ENCODE results near the gene PCK2.
A peak's percentile ranks its signal among the peaks of the same experiment; 100 is the strongest.

The PCK2 gene

GRCh38 chr14:24062216-24062980 lies 31.7 kb upstream of the PCK2 start:
- DNase-seq: no peak

DNA sequence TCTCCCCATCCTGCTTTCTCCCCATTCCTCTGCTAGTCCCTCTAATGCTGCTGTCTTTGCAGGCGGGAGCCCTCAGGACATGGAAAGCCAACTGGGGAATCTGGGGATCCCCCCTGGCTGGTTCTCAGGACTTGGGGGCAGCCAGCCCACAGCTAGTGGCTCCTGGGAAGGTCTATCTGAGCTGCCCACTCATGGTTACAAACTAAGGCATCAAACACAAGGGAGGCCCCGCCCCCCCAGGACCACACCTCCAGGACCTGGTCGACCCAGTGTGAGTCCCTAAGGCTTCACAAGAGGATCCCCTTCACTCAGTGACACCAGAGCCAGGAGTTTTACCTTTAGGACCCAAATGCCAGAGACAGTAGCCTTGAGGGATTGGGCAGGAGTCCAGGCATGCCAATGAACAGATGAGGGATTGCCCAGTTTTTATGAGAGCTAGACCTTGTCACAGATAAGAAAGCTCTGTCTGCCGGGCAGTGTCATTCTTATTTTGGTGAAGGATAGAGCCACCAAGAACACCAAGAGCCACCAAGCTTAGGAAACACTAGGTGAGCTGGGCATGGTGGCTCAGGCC lies 30.8 kb upstream of the PCK2 start:
- no peak for DNase-seq

- no peak for DNase-seq
Observed at GRCh38 chr14:24064091-24064795, 29.9 kb upstream of the PCK2 start.

DNA sequence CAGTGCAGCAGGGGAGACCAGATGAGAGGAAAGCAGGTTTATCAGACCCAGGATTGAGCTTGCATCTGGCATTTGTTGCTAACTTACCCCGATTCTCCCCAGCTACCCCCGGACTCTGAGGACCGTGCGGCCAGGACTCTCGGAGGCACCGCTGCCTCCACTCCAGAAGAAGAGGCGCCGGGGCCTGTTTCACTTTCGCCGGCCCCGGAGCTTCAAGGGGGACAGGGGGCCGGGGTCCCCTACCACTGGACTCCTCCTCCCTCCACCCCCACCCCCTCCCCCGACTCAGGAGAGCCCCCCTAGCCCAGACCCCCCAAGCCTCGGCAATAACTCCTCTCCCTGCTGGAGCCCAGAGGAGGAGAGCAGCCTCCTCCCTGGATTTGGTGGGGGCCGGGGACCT lies 29.3 kb upstream of the PCK2 start:
- no peak for DNase-seq

- DNase-seq: no peak
Observed at GRCh38 chr14:24065408-24065807, 28.7 kb upstream of the PCK2 start.

DNA sequence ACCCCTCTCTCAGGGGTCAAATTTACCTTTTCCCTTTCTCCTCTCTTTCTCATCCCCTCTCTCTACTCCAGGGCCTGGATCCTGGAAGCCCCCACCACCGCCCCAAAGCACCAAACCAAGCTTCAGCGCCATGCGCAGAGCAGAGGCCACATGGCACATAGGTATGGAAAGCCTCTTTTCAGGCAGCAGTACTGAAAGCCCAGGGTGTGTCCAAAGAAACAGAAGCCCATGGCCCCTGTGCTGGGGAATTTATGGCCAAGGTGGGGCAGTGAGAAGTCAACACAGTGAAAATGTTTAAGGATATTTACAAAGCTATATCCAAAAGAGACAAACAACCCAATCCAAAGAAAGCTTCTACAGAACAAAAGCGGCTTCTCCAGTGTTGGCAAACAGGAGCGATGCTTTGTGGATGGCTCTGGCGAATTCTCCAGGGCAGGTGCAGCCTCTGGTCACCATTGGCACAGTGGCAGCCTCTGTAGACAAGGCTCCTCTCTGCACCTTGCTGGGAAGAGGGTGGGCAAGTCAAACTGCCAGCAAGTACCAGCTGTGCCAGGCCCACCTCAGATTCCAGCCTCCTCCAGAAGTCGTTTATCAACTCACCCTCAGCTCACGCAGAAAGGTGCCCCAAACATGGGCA lies 27.5 kb upstream of the PCK2 start:
- DNase-seq: no peak

DNA sequence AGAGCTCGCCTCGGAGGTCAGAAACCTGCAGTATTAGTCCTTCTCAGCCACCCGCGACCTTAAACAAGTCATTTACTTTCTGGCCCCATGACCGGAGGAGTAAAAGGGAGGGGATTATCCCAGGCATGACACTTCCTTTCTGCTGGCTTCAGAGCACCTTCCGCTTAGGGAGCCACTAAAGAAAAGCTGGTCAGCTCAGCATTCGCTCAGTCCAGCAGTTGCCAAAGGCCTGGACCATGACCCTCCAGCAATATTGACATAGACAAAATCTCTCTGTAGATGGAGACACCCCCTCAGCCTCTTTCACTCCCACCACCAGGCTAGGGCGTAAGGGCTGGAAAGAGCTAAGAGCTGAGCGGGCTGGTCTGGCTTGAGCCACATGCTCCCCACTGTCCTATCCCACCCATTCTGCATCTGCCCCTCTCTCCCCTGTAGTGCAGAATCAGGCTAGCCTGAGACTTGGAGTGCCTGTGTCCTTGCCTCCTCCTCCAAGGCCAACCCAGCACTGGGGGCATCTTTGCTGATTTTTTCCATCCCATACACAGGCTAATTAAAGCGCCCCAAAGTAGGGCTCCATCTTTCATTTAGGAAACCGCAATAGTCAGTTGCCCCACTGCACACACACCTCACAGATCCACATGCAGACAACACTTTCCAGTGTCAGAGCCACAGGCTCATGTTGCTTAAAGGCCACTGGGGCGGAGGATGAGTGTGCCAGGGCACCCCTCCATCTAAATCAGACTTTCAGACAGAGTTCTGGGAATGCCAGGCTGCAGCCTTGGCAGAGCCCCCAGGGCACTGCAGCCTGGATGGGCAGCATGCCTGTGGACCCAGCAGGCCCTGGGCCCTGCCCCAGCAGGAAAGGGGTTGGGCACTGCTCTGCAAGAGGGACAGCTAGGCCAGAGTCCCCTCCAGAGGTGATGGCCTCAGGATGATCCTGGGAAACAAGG lies 26.7 kb upstream of the PCK2 start:
- DNase-seq: no peak

DNA sequence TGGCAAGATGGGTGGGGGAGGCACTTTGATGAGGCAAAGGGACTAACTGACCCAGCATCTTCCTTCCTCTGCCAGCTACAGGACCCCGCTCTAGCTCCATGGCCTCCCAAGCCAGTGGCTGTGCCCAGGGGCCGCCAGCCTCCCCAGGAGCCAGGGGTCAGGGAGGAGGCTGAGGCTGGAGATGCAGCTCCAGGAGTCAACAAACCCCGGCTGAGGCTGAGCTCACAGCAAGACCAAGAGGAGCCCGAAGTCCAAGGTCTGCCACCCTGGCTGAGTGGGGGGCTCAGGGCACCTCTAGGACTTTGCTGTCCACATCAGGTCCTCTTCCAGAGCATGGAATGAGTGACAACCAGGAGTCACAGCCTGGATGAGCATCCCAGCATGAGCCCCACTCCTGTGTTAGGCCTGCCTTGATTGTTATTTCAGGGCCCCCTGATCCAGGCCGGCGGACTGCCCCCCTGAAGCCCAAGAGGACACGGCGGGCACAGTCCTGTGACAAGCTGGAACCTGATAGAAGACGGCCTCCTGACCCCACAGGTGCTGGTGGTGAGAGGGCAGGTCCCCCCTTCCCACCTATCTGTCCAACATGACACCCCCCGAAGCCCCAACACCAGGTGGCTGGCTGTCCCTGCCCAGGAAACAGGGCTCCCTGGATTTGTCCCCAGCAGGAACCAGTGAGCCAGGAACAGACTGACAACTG lies 25.2 kb upstream of the PCK2 start:
- DNase-seq: no peak

- DNase-seq: no peak
Observed at GRCh38 chr14:24069411-24069735, 24.7 kb upstream of the PCK2 start.

DNA sequence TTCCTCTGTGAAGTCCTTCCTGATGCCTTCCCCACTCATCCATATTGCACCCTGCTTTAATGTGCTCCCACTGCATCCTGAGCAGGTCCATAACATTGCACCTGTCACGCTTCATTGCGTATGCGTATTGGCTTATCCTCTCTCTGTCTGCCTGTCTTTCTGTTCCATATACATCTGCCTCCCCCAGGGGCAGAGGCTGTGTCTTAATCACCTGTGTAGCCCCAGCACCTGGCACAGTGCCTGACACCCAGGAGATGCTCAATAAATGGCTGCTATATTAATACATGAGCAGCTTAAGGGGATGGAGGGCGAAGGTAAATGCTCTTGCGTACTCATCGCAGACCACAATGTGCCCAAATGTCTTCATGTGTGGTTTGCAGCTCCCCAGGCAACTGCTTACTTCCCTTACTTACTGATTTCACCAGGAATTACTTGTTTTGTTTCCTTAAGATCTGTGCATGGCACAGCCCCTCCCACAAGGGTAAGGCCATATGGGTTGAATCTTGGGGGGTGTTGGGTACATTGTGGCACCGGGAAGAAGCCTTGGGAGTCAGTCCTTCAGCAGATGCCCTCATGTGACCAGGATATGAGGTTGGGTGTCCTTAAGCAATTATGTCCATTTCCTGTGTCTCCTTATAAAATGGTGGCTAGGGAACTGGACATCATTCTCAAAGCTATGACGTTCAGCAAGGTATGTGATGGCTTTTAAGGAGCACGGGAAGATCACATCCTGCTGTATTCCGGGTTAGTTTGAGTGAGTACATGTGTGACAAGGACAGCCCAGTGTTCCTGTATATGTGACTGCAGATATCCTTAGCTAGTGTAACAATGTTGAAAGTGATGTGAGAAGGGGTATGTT lies 23.6 kb upstream of the PCK2 start:
- peak; percentile 47 for DNase-seq

DNA sequence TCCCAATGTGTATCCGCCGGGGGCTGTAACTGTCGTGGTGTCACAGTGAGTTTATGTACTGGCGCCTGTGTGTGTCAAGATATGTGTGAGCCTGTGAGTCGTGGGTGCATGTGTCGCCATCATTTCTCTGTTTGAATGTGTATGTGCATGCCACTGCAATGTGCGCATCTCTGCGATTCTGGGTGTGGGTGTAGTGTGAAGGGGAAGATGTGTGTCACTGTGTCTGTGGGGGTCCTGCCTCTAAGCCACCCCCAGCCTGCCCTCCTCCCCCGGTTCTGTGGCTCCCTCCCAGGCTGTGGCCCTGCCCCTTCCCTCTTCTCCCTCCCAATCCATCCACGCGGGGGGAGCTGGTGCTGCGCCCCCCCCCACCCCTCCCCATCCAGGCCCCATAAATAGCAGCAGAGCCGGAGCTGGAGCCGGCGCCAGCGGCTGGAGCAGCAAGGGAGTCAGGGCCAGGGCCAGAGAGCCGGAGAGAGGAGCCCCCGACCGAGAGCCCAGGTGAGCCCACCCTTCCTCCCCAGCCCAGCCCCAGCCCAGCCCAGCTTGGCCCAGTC lies 22.9 kb upstream of the PCK2 start, which contains the start of gene CPNE6:
Gene CPNE6 (plus strand): TSS at position 419 of the 554 bp plus-strand sequence. CDS start 1,375 bp downstream, outside the sequence.
- DNase-seq: no peak

DNA sequence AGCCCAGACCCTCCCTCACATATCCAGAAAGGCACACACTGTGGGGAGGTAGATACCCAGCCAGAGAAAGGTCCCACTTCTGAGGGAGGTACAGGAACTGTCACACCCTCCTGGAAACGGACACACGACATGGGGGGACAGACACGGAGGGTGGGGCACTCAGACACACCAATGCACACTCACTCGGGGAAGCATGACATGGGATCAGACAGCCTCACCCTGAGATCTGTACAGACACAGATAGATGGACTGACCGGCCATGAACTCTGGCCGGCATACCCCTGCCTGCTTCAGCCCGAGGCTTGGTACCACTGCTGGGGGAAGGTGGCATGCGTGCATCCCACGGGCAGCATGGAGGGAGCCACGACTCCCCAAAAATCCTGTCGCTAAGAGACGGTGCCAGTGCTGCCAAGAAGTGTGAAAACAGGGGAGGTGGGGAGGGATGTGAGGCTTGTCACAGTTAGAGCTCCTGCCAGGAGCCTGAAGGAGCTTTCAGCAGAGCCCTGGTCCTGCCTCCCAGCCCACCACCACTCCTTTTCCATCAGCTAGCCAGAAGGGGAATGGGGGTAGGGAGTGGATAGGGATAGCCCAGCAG lies 22.2 kb upstream of the PCK2 start:
- no peak for DNase-seq

- no peak for DNase-seq
Observed at GRCh38 chr14:24072436-24072835, 21.7 kb upstream of the PCK2 start.

DNA sequence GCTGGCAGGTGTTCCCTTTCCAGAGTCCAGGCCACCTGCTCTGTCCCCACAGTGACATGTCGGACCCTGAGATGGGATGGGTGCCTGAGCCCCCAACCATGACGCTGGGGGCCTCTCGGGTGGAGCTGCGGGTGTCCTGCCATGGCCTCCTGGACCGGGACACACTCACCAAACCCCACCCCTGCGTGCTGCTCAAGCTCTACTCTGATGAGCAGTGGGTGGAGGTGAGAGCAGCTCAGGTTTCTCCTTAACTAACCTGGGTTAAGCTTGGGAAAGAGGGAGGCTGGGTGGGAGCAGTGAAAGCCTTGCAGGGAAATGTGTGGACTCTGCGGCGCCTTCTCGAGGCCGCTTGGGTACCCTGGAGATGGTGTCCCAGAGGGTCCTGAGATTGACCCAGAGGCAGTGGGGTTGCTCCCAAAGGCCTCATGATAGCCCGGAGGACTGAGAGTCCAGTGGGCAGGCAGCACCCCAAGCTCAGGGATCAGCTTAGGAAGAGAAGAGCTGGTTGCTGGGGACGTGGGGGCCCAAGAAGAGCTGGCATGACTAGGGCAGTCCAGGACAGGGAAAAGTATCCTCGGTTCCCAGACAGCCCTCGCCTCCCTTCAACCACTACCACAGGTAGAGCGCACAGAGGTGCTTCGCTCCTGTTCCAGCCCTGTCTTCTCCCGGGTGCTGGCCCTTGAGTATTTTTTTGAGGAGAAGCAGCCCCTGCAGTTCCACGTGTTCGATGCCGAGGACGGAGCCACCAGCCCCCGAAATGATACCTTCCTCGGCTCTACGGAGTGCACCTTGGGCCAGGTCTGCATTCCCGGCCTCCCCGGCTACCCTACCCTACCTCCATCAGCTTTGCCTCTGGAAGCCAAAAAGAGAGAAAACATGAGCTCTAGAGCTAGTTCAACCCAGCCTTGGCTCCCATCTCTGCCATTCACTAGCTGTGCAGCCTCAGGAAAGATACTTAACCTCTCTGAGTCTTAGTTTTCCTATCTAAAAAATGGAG lies 20.9 kb upstream of the PCK2 start:
- no peak for DNase-seq

DNA sequence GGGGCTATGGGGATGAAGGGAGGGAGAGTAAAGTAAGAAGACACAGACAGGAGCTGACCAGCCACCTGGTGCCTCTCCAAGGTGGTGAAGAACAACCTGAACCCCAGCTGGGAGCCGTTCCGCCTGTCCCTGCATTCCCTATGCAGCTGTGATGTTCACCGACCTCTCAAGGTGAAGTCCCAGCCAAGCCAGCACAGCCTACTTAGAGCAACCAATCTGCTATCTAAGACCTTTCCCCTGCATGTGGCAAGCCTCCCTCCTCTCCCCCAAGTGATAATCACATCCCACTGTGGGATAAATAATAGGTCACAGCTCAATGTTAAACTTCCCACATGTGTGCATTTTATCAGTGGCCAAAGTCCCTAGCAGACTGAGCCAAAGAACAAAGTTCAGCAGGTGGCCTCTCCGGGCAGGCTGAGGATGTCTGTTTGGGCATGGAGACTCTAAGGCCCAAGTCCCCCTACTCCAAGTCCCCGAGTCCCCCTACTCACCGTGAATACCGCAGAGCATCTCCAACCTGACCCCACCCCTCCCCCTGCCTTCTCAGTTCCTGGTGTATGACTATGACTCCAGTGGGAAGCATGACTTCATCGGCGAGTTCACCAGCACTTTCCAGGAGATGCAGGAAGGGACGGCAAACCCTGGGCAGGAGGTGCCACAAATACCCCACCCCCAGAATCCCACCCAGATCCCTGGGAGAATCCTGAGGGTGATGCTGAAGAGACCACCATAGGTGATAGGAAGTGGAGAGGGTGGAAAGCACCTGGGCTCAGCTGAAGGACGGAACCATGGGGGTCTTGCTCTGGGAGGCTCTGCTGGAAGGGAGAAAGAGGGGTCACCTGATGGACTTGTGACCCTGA lies 19.3 kb upstream of the PCK2 start:
- DNase-seq: no peak

DNA sequence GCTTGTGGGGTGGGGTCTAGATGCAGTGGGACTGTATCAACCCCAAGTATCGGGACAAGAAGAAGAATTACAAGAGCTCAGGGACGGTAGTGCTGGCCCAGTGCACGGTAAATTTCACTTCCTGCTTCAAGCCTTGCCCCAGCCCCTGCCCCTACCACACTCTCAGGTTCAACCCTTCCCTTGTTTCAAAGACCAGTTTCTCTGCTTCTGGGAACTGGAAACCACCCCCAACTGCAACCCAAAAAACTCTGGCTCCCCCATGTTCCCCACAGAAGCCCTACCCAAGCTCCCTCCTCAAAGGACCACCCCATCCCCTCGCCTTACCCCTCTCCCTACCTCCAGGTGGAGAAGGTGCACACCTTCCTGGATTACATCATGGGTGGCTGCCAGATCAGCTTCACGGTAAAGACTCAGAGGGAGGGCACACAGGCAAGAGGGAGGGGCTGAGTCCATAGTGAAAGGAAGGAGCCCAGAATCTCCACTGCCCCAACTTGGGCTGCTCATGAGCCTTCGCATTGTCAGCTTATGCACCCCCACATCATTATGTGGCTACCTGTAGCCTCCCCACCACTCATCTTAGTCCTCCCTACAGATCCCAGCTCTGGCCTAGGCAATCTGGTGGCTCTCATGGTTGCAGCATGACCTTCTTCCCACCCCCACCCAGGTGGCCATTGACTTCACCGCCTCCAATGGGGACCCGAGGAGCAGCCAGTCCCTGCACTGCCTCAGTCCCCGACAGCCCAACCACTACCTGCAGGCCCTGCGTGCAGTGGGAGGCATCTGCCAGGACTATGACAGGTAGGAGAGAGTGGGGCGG lies 18.4 kb upstream of the PCK2 start:
- no peak for DNase-seq

DNA sequence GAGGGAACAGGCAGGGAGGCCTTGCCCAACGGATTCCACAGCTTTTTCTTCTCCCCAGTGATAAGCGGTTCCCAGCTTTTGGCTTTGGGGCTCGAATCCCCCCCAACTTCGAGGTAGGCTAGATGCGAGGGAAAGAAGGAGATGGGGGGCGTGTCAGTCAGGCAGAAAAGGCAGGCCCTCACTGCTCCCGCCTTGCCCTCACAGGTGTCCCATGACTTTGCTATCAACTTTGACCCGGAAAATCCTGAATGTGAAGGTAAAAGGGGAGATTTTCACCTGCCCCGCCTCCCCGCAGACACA lies 17.9 kb upstream of the PCK2 start:
- no peak for DNase-seq

All from NCI-H524 treated with DMSO at 0.1 percent for 48 hours (cell line).